Prostate gland (tissue), 2 donors: ENCODE measurements around the gene OPHN1. TPM values are rescaled to one million over a fixed set of nuclear protein-coding genes. Genes with fewer than 3 reads are reported as not detected.

Experiments used
- DNase-seq: peaks from one replicate; pipeline ENCODE4 v3.0.0-alpha.2; 2019; ENCODE audit warnings: low spot score
- H3K27ac ChIP-seq, 2 donors: fragments of 200-600 bp; sonication (generic); 2 replicates each; pipeline ENCODE4 v1.5.1; 2017 to 2019
- H3K27me3 ChIP-seq: fragments of 200-600 bp; sonication (generic); replicated peaks from 2 replicates; pipeline ENCODE4 v1.5.1; 2019; ENCODE audit not compliant: insufficient read depth
- H3K36me3 ChIP-seq, 2 donors: fragments of 200-600 bp; sonication (generic); 1 replicate in 1 of 2; 2 replicates in 1 of 2; pipeline versions ENCODE4 v1.5.1 to v1.8.1; 2017 to 2019
- H3K4me1 ChIP-seq: fragments of 200-600 bp; sonication (generic); replicated peaks from 2 replicates; pipeline ENCODE4 v1.5.1; 2019
- H3K4me3 ChIP-seq, 2 donors: fragments of 200-600 bp; sonication (generic); 2 replicates each; pipeline ENCODE4 v1.5.1; 2017 to 2019
- H3K9me3 ChIP-seq: fragments of 200-600 bp; sonication (generic); 2 replicates; pipeline ENCODE4 v1.5.1; 2017
- POLR2A ChIP-seq: fragments of 450-650 bp; IDR thresholded peaks from one replicate; pipeline ENCODE4 v1.6.1; 2016; ENCODE audit warnings: antibody characterized with exemption, mild to moderate bottlenecking
- POLR2AphosphoS5 ChIP-seq: sonication (generic); formaldehyde crosslinking; IDR thresholded peaks from one replicate; pipeline ENCODE4 v1.6.1; 2017; ENCODE audit warnings: antibody characterized with exemption
- WGBS: methylation state at CpG from one replicate; pipeline ENCODE4 v1.1.5; 2018; 5-methylcytosine and 5-hydroxymethylcytosine counted together
- intact Hi-C: fragments of 100-400 bp; cut with DNase I; formaldehyde crosslinking; loops from one replicate; pipeline ENCODE4 v1.14.2; 2022
- total RNA-seq, 2 donors: library from RNA; depleted of rRNA; stranded (reverse); fragments of >200 nt; gene quantifications; one replicate each; pipeline ENCODE4 v1.1.0, GENCODE V29; 2016
- TF ChIP-seq, protein P1 (sequence below), 4 experiments: fragments of 200-600 bp in 2 of 4; fragments of 450-650 bp in 2 of 4; sonication (generic) in 2 of 4; IDR thresholded peaks; 1 replicate in 3 of 4; 2 replicates in 1 of 4; pipeline ENCODE4 v1.5.1; 2016 to 2019; ENCODE audit warnings: antibody characterized with exemption in 4 of 4, mild to moderate bottlenecking in 2 of 4, moderate library complexity in 2 of 4

OPHN1 gene
- total RNA-seq, 2 donors from 2014 or later: 18.7 to 26.2 TPM

DNA sequence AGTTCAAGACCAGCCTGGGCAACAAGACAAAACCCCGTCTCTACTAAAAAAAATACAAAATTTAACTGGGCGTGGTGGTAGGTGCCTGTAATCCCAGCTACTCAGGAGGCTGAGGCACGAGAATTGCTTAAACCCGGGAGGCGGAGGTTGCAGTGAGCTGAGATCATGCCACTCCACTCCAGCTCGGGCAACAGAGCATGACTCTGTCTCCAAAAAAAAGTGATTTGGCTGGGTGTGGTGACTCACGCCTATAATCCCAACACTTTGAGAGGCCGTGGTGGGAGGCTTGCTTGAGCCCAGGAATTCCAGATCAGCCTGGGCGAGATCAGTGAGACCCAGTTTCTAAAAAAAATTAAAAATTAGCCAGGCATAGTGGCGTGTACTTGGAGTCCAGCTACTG, 4.1 kb downstream of the OPHN1 start:
- intact Hi-C loops: no loop called here
- Histone ChIP-seq H3K9me3 (no peaks in the 10 kb centered on the region), H3K36me3 (no peaks in the 10 kb centered on the region), H3K4me3 (no peak overlapping the region), H3K27me3 (no peaks in the 10 kb centered on the region), H3K27ac (no peak overlapping the region), H3K4me1 (no peaks in the 10 kb centered on the region)
- WGBS: 90% methylated on average over 8 of the region's 10 CpGs
- TF ChIP-seq POLR2A: no peak
- no peak for TF ChIP-seq POLR2AphosphoS5
- TF ChIP-seq, protein P1, sequence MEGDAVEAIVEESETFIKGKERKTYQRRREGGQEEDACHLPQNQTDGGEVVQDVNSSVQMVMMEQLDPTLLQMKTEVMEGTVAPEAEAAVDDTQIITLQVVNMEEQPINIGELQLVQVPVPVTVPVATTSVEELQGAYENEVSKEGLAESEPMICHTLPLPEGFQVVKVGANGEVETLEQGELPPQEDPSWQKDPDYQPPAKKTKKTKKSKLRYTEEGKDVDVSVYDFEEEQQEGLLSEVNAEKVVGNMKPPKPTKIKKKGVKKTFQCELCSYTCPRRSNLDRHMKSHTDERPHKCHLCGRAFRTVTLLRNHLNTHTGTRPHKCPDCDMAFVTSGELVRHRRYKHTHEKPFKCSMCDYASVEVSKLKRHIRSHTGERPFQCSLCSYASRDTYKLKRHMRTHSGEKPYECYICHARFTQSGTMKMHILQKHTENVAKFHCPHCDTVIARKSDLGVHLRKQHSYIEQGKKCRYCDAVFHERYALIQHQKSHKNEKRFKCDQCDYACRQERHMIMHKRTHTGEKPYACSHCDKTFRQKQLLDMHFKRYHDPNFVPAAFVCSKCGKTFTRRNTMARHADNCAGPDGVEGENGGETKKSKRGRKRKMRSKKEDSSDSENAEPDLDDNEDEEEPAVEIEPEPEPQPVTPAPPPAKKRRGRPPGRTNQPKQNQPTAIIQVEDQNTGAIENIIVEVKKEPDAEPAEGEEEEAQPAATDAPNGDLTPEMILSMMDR (IDR thresholded peaks at IDR 0.05): no peak
- DNase-seq: no peak

DNA sequence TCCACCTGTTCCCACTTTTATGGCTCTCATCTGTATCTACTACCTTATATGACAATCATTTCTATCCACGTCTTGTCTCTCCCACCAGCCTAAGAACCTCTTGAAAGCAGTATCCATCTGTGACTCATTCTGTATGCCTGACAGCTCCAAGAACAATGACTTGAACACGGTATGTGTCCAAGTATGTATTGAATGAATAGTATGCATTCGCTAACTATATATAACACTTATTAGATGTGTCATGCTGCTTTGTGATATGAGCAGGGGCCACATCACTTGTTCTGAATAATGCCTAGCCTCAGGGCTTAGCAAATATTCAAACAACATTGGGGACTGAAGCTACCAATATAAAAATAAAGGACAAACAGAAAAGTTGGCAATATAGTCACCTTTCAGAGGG, 4.9 kb downstream of the OPHN1 start:
- Histone ChIP-seq H3K9me3 (no peaks in the 10 kb centered on the region), H3K4me1 (no peaks in the 10 kb centered on the region), H3K4me3 (no peak overlapping the region), H3K36me3 (no peaks in the 10 kb centered on the region), H3K27ac (no peak overlapping the region), H3K27me3 (no peaks in the 10 kb centered on the region)
- no peak for TF ChIP-seq POLR2A
- no peak for DNase-seq
- WGBS: 72% methylated on average over 3 of the region's 3 CpGs
- intact Hi-C loops: no loop called here

DNA sequence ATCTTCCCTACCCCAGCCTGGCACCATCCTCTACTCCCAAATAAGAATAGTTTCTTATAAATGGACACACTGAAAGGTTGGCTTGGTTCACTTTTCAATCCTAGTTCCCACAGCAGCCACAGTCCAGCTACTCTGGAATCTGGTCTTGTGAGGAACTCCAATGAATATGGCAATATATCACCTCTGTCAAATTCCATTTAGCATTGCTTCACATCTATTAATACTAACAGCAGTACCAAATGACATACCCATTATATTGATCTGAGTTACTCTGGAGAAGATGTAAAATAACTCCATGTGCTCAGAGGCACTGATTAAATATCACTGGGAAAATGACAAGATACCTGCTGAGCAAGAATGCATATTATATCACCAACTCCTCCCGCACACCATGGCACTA, 8.6 kb downstream of the OPHN1 start:
- no peak overlapping the region for H3K27ac ChIP-seq
- H3K4me3 ChIP-seq: no peak overlapping the region
- DNase-seq: no peak
- WGBS: 94% methylated on average over 1 of the region's 1 CpG
- TF ChIP-seq, protein P1 (IDR thresholded peaks at IDR 0.05): no peak
- no peak for TF ChIP-seq POLR2AphosphoS5
- TF ChIP-seq POLR2A: no peak
- H3K36me3 ChIP-seq: no peaks in the 10 kb centered on the region
- no peaks in the 10 kb centered on the region for H3K27me3 ChIP-seq
- H3K9me3 ChIP-seq: no peaks in the 10 kb centered on the region
- H3K4me1 ChIP-seq: no peaks in the 10 kb centered on the region
- intact Hi-C loops: no loop called here

DNA sequence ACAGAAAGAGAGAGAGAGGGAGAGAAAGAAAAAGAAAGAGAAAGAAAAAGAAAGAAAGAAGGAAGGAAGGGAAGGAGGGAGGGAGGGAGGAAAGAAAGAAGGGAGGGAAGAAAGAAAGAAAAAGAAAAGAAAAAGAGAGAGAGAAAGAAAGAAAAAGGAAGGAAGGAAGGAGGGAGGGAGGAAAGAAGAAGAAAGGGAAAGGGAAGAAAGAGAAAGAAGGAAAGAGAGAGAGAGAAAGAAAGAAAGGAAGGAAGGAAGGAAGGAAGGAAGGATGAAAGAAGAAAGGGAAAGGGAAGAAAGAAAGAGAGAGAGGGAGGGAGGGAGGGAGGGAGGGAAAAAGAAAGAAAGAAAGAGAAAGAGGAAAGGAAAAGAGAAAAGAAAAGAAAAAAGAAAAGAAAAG, 10.8 kb downstream of the OPHN1 start:
- H3K36me3 ChIP-seq: no peaks in the 10 kb centered on the region
- H3K4me1 ChIP-seq: no peaks in the 10 kb centered on the region
- no peak overlapping the region for H3K27ac ChIP-seq
- DNase-seq: no peak
- H3K9me3 ChIP-seq: no peaks in the 10 kb centered on the region
- intact Hi-C loops: no loop called here
- TF ChIP-seq POLR2AphosphoS5: no peak
- TF ChIP-seq POLR2A: no peak
- TF ChIP-seq, protein P1 (IDR thresholded peaks at IDR 0.05): no peak
- no peak overlapping the region for H3K4me3 ChIP-seq
- H3K27me3 ChIP-seq: no peaks in the 10 kb centered on the region

DNA sequence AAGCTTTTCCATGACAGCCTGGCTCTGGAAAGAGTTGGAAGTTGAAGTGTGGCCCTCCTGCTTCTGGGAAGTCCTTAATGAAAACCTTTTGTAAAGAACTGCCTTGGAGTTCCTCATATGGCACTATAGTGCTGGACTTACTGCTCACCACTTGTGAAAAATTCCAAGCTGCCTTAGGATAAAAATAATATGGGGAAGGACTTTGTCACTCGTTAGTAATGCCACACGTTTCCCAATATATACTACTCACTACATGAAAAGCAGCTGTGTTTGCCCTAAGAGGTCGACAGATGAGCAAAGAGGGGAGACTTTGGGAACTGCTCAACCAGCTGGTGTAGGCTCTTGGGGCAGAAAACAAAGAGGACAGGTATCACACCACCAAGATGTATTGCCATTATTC, 11.7 kb downstream of the OPHN1 start:
- Histone ChIP-seq H3K27ac (no peak overlapping the region), H3K4me1 (no peaks in the 10 kb centered on the region), H3K36me3 (no peaks in the 10 kb centered on the region), H3K27me3 (no peaks in the 10 kb centered on the region), H3K4me3 (no peak overlapping the region), H3K9me3 (no peaks in the 10 kb centered on the region)
- DNase-seq: no peak
- intact Hi-C loops: no loop called here
- no peak for TF ChIP-seq POLR2A
- no peak for TF ChIP-seq POLR2AphosphoS5
- TF ChIP-seq, protein P1 (IDR thresholded peaks at IDR 0.05): no peak
- WGBS: 61% methylated on average over 3 of the region's 3 CpGs
